K562 (cell line): ENCODE results near the gene KAZN. TPM values are rescaled to one million over a fixed set of nuclear protein-coding genes. Genes with fewer than 3 reads are reported as not detected.

Experiments
- ESRRA ChIP-seq: fragments of 450-650 bp; IDR thresholded peaks from 2 replicates; pipeline ENCODE4 v1.6.1; 2014; ENCODE audit warnings: low read depth, mild to moderate bottlenecking, moderate library complexity, borderline replicate concordance
- GATA2 ChIP-seq: sonication (generic); formaldehyde crosslinking; IDR thresholded peaks from 2 replicates; pipeline ENCODE4 v1.4.0; 2020; ENCODE audit warnings: mild to moderate bottlenecking, missing genetic modification reagents
- IRF9 ChIP-seq: fragments of 450-650 bp; IDR thresholded peaks from 2 replicates; pipeline ENCODE4 v1.6.1; 2016; ENCODE audit warnings: missing biosample characterization, missing genetic modification characterization
- MTA1 ChIP-seq: fragments of 450-650 bp; IDR thresholded peaks from 2 replicates; pipeline ENCODE4 v1.6.1; 2017; ENCODE audit warnings: borderline replicate concordance
- MXD1 ChIP-seq: fragments of 250-450 bp; sonication (Bioruptor Pico); IDR thresholded peaks from 2 replicates; pipeline ENCODE4 v1.8.0; 2021; ENCODE audit warnings: borderline replicate concordance, mild to moderate bottlenecking, moderate library complexity; ENCODE audit not compliant: poor library complexity, severe bottlenecking
- NCOR1 ChIP-seq: fragments of 450-650 bp; IDR thresholded peaks from 2 replicates; pipeline ENCODE4 v1.6.1; 2016; ENCODE audit warnings: mild to moderate bottlenecking, moderate library complexity
- NFYB ChIP-seq: IDR thresholded peaks from 2 replicates; pipeline ENCODE4 v1.6.1; 2011; ENCODE audit warnings: mild to moderate bottlenecking, moderate library complexity; ENCODE audit not compliant: insufficient read length; ENCODE audit errors: extremely low read depth
- RERE ChIP-seq: sonication (generic); formaldehyde crosslinking; IDR thresholded peaks from 2 replicates; pipeline ENCODE4 v1.8.0; 2023; ENCODE audit warnings: missing genetic modification reagents, mild to moderate bottlenecking, borderline replicate concordance
- SMAD1 ChIP-seq: fragments of 150-350 bp; IDR thresholded peaks from 2 replicates; pipeline ENCODE4 v1.6.1; 2014; ENCODE audit warnings: low read length, low read depth; ENCODE audit not compliant: partially characterized antibody
- SRSF9 ChIP-seq: fragments of 200-400 bp; formaldehyde crosslinking; IDR thresholded peaks from 2 replicates; pipeline ENCODE4 v1.6.1; 2017; ENCODE audit warnings: low read depth, low read length, borderline replicate concordance
- THRAP3 ChIP-seq: fragments of 450-650 bp; IDR thresholded peaks from 2 replicates; pipeline ENCODE4 v1.6.1; 2016; ENCODE audit warnings: mild to moderate bottlenecking, inconsistent platforms, borderline replicate concordance
- TRIM24 ChIP-seq, 2 experiments: fragments of 450-650 bp; IDR thresholded peaks; 2 replicates each; pipeline ENCODE4 v1.6.1; 2016
- ZFP1 ChIP-seq: fragments of 450-650 bp; formaldehyde crosslinking; IDR thresholded peaks from 2 replicates; pipeline ENCODE4 v1.4.0; 2020; ENCODE audit warnings: mild to moderate bottlenecking, mixed read lengths
- polyA plus RNA-seq, 8 experiments: library from polyadenylated mRNA; depleted of rRNA in 4 of 8; stranded (reverse) in 5 of 8; unstranded in 3 of 8; fragments of >200 nt; fragmentation: Nextera tagmentation in 2 of 8; fragmentation: Illumina TruSeq in 1 of 8; extraction: Ambion mirVana in 2 of 8; extraction: Trizol in 1 of 8; gene quantifications; 2 replicates each; pipeline versions ENCODE4 v1.2.1 to v1.2.3, GENCODE V29; 2011 to 2014; ENCODE audit warnings: inconsistent platforms in 1 of 8, missing spikeins in 1 of 8
- total RNA-seq, 7 experiments: library from RNA; depleted of rRNA in 6 of 7; stranded (reverse); fragments of >200 nt in 6 of 7; fragmentation: Illumina TruSeq in 2 of 7; extraction: Trizol in 2 of 7; gene quantifications; 2 replicates each; pipeline versions ENCODE4 v1.2.1 to v1.2.3, GENCODE V29; 2011 to 2021; ENCODE audit warnings: low replicate concordance in 1 of 7
- TF ChIP-seq, protein P1 (sequence below): fragments of 250-450 bp; sonication (Bioruptor Pico); IDR thresholded peaks from 2 replicates; pipeline ENCODE4 v1.5.0; 2020; ENCODE audit warnings: mild to moderate bottlenecking
- TF ChIP-seq, protein P2 (sequence below): fragments of 450-650 bp; IDR thresholded peaks from one replicate; pipeline ENCODE4 v1.6.1; 2018; ENCODE audit warnings: mild to moderate bottlenecking, moderate library complexity; ENCODE audit not compliant: partially characterized antibody
- TF ChIP-seq, protein P3 (sequence below): sonication (generic); formaldehyde crosslinking; IDR thresholded peaks from 2 replicates; pipeline ENCODE4 v1.8.0; 2022; ENCODE audit warnings: mild to moderate bottlenecking, missing genetic modification reagents

Gene KAZN
- total and polyA plus RNA-seq, 9 of the 15 experiments (the other 6 are each of a cell fraction or from before 2014, with no cell fraction given) = 2.1 to 21.6 (median 5.4) TPM

- TF ChIP-seq SRSF9 (no peak), IRF9 (no peak), SMAD1 (no peak), NFYB (no peak), NCOR1 (no peak), ESRRA (no peak), RERE (CRISPR knock-in tag) (no peak), THRAP3 (no peak), TRIM24 (IDR thresholded peaks at IDR 0.05) (peak; percentile 76 to 91), MTA1 (no peak), GATA2 (CRISPR knock-in tag) (no peak), ZFP1 (CRISPR knock-in tag) (peak; percentile 100), MXD1 (CRISPR knock-in tag) (no peak)
- TF ChIP-seq, protein P1, sequence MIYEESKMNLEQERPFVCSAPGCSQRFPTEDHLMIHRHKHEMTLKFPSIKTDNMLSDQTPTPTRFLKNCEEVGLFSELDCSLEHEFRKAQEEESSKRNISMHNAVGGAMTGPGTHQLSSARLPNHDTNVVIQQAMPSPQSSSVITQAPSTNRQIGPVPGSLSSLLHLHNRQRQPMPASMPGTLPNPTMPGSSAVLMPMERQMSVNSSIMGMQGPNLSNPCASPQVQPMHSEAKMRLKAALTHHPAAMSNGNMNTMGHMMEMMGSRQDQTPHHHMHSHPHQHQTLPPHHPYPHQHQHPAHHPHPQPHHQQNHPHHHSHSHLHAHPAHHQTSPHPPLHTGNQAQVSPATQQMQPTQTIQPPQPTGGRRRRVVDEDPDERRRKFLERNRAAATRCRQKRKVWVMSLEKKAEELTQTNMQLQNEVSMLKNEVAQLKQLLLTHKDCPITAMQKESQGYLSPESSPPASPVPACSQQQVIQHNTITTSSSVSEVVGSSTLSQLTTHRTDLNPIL (CRISPR knock-in tag) = no peak
- TF ChIP-seq, protein P2, sequence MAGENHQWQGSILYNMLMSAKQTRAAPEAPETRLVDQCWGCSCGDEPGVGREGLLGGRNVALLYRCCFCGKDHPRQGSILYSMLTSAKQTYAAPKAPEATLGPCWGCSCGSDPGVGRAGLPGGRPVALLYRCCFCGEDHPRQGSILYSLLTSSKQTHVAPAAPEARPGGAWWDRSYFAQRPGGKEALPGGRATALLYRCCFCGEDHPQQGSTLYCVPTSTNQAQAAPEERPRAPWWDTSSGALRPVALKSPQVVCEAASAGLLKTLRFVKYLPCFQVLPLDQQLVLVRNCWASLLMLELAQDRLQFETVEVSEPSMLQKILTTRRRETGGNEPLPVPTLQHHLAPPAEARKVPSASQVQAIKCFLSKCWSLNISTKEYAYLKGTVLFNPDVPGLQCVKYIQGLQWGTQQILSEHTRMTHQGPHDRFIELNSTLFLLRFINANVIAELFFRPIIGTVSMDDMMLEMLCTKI = no peak
- TF ChIP-seq, protein P3, sequence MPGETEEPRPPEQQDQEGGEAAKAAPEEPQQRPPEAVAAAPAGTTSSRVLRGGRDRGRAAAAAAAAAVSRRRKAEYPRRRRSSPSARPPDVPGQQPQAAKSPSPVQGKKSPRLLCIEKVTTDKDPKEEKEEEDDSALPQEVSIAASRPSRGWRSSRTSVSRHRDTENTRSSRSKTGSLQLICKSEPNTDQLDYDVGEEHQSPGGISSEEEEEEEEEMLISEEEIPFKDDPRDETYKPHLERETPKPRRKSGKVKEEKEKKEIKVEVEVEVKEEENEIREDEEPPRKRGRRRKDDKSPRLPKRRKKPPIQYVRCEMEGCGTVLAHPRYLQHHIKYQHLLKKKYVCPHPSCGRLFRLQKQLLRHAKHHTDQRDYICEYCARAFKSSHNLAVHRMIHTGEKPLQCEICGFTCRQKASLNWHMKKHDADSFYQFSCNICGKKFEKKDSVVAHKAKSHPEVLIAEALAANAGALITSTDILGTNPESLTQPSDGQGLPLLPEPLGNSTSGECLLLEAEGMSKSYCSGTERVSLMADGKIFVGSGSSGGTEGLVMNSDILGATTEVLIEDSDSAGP (CRISPR knock-in tag) = no peak
These were observed 243.5 kb downstream of the KAZN start (continued) for GRCh38 chr1:14841951-14842350.
